ENCODE measurements around the gene RABGAP1.

RABGAP1 gene

DNA sequence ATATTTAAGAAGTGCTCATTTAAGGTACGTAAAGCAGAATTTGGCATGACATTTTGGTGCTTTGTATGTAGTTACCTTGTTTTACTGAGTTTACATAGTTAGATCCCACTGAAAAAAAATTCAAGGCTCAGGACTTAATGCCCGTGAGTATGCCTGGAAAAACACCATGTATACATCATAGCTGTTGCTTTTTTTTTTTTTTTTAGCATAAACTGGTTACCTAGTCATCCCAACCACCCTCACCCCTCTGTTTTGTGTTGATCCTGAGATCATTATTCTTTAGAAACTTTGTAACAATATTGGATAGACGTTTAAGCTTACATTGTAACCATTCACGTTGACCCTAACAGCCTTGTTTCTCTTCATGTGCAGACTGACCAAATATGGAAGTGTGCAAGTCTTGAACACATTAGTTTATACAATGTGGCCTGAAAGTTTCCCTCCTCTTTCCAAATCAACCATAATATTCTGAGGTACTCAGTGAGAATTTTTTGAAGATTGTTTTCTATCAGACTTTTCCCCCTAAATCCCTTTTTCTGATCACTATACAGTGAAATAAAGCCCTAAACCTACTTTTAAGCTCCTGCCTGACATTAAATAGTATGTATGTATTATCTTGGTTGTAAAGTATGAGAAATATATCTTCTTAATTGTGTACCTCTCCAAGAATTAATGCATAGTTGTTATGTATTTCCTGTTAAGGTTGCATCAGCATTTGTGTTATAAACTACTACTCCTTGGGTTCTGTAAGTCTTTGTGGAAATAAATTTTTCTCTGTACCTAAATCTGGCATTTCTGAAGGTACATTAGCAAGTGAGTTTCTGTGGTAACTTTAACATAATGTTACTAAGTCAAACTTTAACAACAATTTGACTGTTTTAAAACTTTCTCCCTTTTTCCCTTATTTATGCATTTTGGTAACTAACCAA is 4.4 kb downstream of the RABGAP1 start:
- TF ChIP-seq, protein P1, sequence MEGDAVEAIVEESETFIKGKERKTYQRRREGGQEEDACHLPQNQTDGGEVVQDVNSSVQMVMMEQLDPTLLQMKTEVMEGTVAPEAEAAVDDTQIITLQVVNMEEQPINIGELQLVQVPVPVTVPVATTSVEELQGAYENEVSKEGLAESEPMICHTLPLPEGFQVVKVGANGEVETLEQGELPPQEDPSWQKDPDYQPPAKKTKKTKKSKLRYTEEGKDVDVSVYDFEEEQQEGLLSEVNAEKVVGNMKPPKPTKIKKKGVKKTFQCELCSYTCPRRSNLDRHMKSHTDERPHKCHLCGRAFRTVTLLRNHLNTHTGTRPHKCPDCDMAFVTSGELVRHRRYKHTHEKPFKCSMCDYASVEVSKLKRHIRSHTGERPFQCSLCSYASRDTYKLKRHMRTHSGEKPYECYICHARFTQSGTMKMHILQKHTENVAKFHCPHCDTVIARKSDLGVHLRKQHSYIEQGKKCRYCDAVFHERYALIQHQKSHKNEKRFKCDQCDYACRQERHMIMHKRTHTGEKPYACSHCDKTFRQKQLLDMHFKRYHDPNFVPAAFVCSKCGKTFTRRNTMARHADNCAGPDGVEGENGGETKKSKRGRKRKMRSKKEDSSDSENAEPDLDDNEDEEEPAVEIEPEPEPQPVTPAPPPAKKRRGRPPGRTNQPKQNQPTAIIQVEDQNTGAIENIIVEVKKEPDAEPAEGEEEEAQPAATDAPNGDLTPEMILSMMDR (IDR thresholded peaks at IDR 0.05; ENCODE audit: insufficient read depth, low read depth, low read length, missing control alignments), result no peak
- DNase-seq (ENCODE audit: low read depth), result no peak
- no peak overlapping the region for H3K4me3 ChIP-seq (ENCODE audit: low read length)

DNA sequence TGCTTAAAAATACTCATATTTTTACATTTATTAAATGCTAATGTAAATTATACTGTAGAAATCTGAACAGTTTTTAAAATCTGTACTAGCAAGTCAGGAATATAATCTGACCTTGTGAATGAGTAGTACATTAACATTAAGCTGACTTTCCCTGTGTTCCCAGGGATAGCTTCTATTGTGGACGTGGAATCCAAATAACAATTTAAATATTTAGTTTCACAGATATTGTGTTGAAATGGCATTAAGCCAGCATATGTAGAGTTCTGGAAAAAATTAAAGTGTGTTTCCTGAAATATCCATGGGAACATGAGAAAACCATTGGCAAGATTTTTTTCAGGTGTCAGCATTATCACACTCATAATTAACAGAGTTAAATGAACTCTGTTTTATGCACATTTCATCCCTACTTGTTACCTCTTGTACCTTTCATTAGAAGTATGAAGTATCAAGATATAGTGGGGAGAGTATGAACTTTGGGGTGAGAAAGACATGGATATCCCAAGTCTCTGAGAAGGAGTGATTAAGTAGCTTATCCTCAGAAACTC is 5.7 kb downstream of the RABGAP1 start:
- TF ChIP-seq, protein P1 (IDR thresholded peaks at IDR 0.05; ENCODE audit: insufficient read depth, low read depth, low read length, missing control alignments), result no peak
- no peak overlapping the region for H3K4me3 ChIP-seq (ENCODE audit: low read length)
- DNase-seq (ENCODE audit: low read depth), result no peak

DNA sequence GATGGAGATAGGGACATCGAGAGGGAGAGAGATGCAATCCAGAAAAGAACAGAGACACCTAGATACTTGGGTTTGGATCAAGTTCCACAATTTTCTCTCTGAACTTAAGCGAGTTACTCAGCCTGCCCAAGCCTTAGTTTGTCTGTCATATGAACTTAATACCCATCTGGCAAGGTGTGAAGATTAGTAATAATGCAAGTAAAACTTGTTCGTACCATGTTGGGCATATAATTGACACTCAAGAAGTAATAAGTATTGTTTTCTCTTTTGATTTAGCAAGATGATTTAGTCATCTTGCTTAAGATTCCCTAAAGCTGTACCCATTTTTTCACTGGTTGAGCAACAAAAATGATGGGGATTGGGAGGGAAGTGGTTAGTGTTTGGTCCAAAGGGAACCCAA is 7.5 kb downstream of the RABGAP1 start:
- TF ChIP-seq, protein P1 (IDR thresholded peaks at IDR 0.05; ENCODE audit: insufficient read depth, low read depth, low read length, missing control alignments), result no peak
- DNase-seq (ENCODE audit: low read depth), result peak; percentile 65
- no peak overlapping the region for H3K4me3 ChIP-seq (ENCODE audit: low read length)

DNA sequence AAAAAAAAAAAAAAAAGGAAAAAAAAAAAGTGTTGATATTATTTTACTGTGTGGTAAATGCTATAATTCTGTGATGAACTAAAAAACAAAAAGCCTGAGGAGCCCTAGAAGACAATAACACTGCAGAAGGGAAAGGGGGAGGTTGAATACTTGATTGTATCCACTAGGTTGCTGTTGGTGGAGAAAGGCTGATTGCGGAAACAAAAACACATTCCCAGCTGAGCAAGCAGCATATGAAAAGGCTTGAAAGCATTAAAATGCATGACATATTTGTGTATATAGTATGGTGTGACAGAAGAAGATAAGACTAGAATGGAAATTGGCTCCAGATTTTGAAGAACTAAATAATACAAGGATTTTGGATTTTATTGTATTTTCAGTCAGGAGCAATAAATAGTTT is 8.9 kb downstream of the RABGAP1 start:
- H3K4me3 ChIP-seq (ENCODE audit: low read length), result no peak overlapping the region
- DNase-seq (ENCODE audit: low read depth), result no peak
- TF ChIP-seq, protein P1 (IDR thresholded peaks at IDR 0.05; ENCODE audit: insufficient read depth, low read depth, low read length, missing control alignments), result no peak

DNA sequence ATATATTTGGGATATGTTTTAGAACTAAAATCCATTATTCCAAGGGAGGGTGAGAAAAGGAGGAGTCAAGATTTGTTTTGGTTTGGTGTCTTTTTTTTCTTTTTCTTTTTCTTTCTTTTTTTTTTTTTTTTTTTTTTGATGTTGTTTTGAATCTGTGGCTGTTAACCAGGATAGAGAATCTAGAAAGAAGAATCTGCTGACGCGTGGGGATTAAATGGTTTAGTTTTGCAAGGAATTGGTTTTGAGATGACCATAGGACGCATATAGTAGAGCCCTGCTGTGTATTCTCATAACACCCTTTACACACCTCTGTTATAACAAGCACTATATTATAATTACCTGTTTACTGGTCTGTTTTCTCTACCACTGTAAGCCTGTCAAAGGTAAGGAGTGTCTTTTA is 9.4 kb downstream of the RABGAP1 start:
- TF ChIP-seq, protein P1 (IDR thresholded peaks at IDR 0.05; ENCODE audit: insufficient read depth, low read depth, low read length, missing control alignments), result no peak
- no peak for DNase-seq (ENCODE audit: low read depth)
- no peak overlapping the region for H3K4me3 ChIP-seq (ENCODE audit: low read length)

DNA sequence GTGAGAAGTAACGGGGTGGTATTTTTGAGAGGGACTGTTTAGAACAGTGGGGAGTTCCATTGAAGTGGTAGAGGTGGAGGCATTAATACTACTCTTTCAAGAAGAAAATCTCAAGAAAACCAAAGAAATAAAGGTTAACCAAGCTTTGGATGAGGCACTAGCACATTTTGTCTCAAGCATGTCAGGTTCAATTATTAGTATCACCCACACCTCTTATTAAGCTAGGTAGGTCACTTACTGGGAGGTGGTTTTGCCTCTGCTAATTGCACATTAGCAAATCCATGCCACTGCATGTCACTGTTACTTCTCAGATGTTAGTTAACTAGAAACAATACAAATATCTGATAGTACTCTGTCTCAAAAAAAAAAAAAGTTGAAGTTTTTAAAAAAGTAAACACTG is 10.2 kb downstream of the RABGAP1 start:
- H3K4me3 ChIP-seq (ENCODE audit: low read length), result no peak overlapping the region
- TF ChIP-seq, protein P1 (IDR thresholded peaks at IDR 0.05; ENCODE audit: insufficient read depth, low read depth, low read length, missing control alignments), result no peak
- DNase-seq (ENCODE audit: low read depth), result no peak

All from epithelial cell of esophagus (primary cell).